Ishikawa (cell line): ENCODE measurements around the gene USP14.

Experiments
- CEBPB ChIP-seq: IDR thresholded peaks from 2 replicates; pipeline ENCODE4 v1.6.1; 2012
- CREB1 ChIP-seq: IDR thresholded peaks from 2 replicates; pipeline ENCODE4 v1.6.1; 2012; ENCODE audit warnings: low read depth
- EGR1 ChIP-seq: IDR thresholded peaks from 2 replicates; pipeline ENCODE4 v1.6.1; 2012
- EP300 ChIP-seq: IDR thresholded peaks from 2 replicates; pipeline ENCODE4 v1.6.1; 2012; ENCODE audit warnings: borderline replicate concordance
- FOXM1 ChIP-seq: IDR thresholded peaks from 2 replicates; pipeline ENCODE4 v1.6.1; 2012; ENCODE audit warnings: low read depth, borderline replicate concordance
- NFIC ChIP-seq: IDR thresholded peaks from 2 replicates; pipeline ENCODE4 v1.6.1; 2012
- RAD21 ChIP-seq: IDR thresholded peaks from 2 replicates; pipeline ENCODE4 v1.6.1; 2012; ENCODE audit warnings: low read depth
- REST ChIP-seq: IDR thresholded peaks from 2 replicates; pipeline ENCODE4 v1.6.1; 2012; ENCODE audit warnings: low read depth, mild to moderate bottlenecking
- TAF1 ChIP-seq: IDR thresholded peaks from 2 replicates; pipeline ENCODE4 v1.6.1; 2012; ENCODE audit warnings: low read depth, mild to moderate bottlenecking
- TCF12 ChIP-seq: IDR thresholded peaks from 2 replicates; pipeline ENCODE4 v1.6.1; 2012; ENCODE audit warnings: low read depth
- TEAD4 ChIP-seq: IDR thresholded peaks from 2 replicates; pipeline ENCODE4 v1.6.1; 2012
- USF1 ChIP-seq: IDR thresholded peaks from 2 replicates; pipeline ENCODE4 v1.6.1; 2012
- YY1 ChIP-seq: IDR thresholded peaks from 2 replicates; pipeline ENCODE4 v1.6.1; 2012; ENCODE audit warnings: low read depth
- ZBTB7A ChIP-seq: IDR thresholded peaks from 2 replicates; pipeline ENCODE4 v1.6.1; 2012; ENCODE audit warnings: low read depth
- TF ChIP-seq, protein P1 (sequence below): IDR thresholded peaks from 2 replicates; pipeline ENCODE4 v1.6.1; 2012

The USP14 gene

DNA sequence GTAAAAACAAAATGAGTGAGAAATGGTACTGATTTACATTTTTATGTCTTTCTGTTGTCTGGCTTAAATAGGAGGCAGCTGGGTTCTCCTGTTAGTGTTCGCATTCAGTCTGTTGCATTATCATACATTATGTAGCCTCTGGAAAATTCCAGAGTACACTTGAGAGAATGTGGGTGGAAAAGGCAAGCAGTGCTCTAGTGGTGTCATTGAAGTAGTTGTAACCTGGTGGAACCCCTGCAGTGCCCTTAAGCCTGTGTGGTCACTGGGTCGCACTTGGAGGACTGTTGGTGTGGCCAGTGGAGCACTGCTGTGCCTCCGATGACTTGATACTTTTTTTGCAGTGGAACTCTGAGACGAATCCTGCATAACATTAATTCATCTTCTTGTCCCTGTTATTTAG lies 52.4 kb downstream of the USP14 start:
- TF ChIP-seq REST = no peak
- TF ChIP-seq, protein P1, sequence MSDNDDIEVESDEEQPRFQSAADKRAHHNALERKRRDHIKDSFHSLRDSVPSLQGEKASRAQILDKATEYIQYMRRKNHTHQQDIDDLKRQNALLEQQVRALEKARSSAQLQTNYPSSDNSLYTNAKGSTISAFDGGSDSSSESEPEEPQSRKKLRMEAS = no peak
- no peak for TF ChIP-seq YY1
- no peak for TF ChIP-seq TCF12
- TF ChIP-seq EP300 = no peak
- no peak for TF ChIP-seq TAF1
- TF ChIP-seq EGR1 = no peak
- TF ChIP-seq USF1 = no peak
- no peak for TF ChIP-seq CREB1
- TF ChIP-seq RAD21 = no peak
- no peak for TF ChIP-seq NFIC
- TF ChIP-seq CEBPB = no peak
- no peak for TF ChIP-seq ZBTB7A
- no peak for TF ChIP-seq FOXM1
- no peak for TF ChIP-seq TEAD4

- TF ChIP-seq YY1 (no peak), NFIC (no peak), REST (no peak), TCF12 (no peak), RAD21 (no peak), EGR1 (no peak), USF1 (no peak), CREB1 (no peak), FOXM1 (no peak), TAF1 (no peak), TEAD4 (no peak), CEBPB (no peak), EP300 (no peak), ZBTB7A (no peak)
- TF ChIP-seq, protein P1 = no peak
Observed at GRCh38 chr18:211582-211981, 53.2 kb downstream of the USP14 start.

DNA sequence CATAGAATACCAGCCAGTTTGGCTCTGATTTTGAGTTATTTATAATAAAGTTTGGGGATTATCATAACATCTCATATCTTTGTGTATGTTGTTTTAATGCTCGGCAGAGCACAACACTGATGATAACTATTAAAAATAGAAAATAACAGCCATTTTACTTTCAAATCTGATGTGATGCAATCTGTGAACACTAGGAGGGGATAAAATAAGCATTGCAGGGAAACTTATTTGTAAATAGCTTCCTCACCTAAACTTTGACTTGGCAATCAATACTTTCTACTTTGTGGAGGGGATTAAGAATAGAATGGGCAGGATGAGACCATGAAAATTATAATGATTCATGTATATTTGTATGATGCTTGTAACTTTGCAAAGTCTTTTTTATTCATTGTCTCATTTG lies 54.4 kb downstream of the USP14 start:
- TF ChIP-seq CREB1 (no peak), YY1 (no peak), REST (no peak), NFIC (no peak), EP300 (no peak), FOXM1 (no peak), TCF12 (no peak), RAD21 (no peak), CEBPB (no peak), USF1 (no peak), EGR1 (no peak), TEAD4 (no peak), ZBTB7A (no peak), TAF1 (no peak)
- TF ChIP-seq, protein P1 = no peak
